Sigmoid colon (tissue), 7 donors: ENCODE measurements around the gene C1QTNF9B. TPM values are rescaled to one million over a fixed set of nuclear protein-coding genes. Genes with fewer than 3 reads are reported as not detected.
"Not testable (repeated sequence)": the region's sequence is repeated elsewhere in the genome, so short reads cannot be mapped to it uniquely, and the experiment has no call there.

ENCODE experiments used
- DNase-seq: peaks from one replicate; pipeline ENCODE4 v3.0.0-alpha.2; 2019
- H3K27ac ChIP-seq, 4 donors: fragments of 200-600 bp; sonication (generic); one replicate each; pipeline ENCODE4 v1.5.1; 2016 to 2019; ENCODE audit warnings: mild to moderate bottlenecking in 1 of 4
- H3K27me3 ChIP-seq, 3 donors: fragments of 200-600 bp; sonication (generic); one replicate each; pipeline ENCODE4 v1.5.1; 2019; ENCODE audit warnings: mild to moderate bottlenecking in 1 of 3
- H3K36me3 ChIP-seq, 4 donors: fragments of 200-600 bp; sonication (generic); one replicate each; pipeline ENCODE4 v1.5.1; 2016 to 2019
- H3K4me1 ChIP-seq, 4 donors: fragments of 200-600 bp; sonication (generic); one replicate each; pipeline ENCODE4 v1.5.1; 2017 to 2019
- H3K4me3 ChIP-seq, 4 donors: fragments of 200-600 bp; sonication (generic); one replicate each; pipeline ENCODE4 v1.5.1; 2017 to 2019; ENCODE audit warnings: mild to moderate bottlenecking in 2 of 4, moderate library complexity in 1 of 4
- H3K9me3 ChIP-seq, 4 donors: fragments of 200-600 bp in 3 of 4; sonication (generic) in 3 of 4; one replicate each; pipeline versions ENCODE4 v1.5.1 to v1.6.1; 2013 to 2019
- EP300 ChIP-seq, 4 donors: sonication (generic); formaldehyde crosslinking; IDR thresholded peaks; one replicate each; pipeline ENCODE4 v1.6.1; 2017; ENCODE audit warnings: antibody characterized with exemption in 4 of 4
- POLR2A ChIP-seq, 2 donors: fragments of 450-650 bp; IDR thresholded peaks; one replicate each; pipeline ENCODE4 v1.6.1; 2016; ENCODE audit warnings: antibody characterized with exemption in 2 of 2, mild to moderate bottlenecking in 2 of 2, moderate library complexity in 2 of 2
- POLR2AphosphoS5 ChIP-seq, 4 donors: sonication (generic); formaldehyde crosslinking; IDR thresholded peaks; one replicate each; pipeline ENCODE4 v1.6.1; 2017; ENCODE audit warnings: antibody characterized with exemption in 4 of 4
- WGBS, 2 donors: extraction: QIAGEN DNeasy Blood & Tissue Kit; methylation state at CpG; one replicate each; pipeline ENCODE4 v1.1.7; 2013; 5-methylcytosine and 5-hydroxymethylcytosine counted together
- intact Hi-C: fragments of 100-400 bp; cut with DNase I; formaldehyde crosslinking; loops from one replicate; pipeline ENCODE4 v1.15.1; 2023
- polyA plus RNA-seq, 3 donors: library from polyadenylated mRNA; stranded (reverse); fragments of 200-250 nt; gene quantifications; one replicate each; pipeline ENCODE4 v1.2.3, GENCODE V29; 2013
- total RNA-seq, 4 donors: library from RNA; depleted of rRNA; stranded (reverse); fragments of >200 nt; gene quantifications; one replicate each; pipeline ENCODE4 v1.1.0, GENCODE V29; 2016
- TF ChIP-seq, protein P1 (sequence below), 4 experiments: fragments of 450-650 bp in 3 of 4; fragments of 200-600 bp in 1 of 4; IDR thresholded peaks; one replicate each; pipeline ENCODE4 v1.5.1; 2016 to 2019; ENCODE audit warnings: antibody characterized with exemption in 4 of 4, mild to moderate bottlenecking in 3 of 4, moderate library complexity in 2 of 4
- donor health status: healthy with polysubstance abuse.
- donor health status: Bipolar disorder and iron deficiency.
- donor health status: healthy.

C1QTNF9B gene
- total and polyA plus RNA-seq, 7 donors: 0.13 TPM; not detected in 6

DNA sequence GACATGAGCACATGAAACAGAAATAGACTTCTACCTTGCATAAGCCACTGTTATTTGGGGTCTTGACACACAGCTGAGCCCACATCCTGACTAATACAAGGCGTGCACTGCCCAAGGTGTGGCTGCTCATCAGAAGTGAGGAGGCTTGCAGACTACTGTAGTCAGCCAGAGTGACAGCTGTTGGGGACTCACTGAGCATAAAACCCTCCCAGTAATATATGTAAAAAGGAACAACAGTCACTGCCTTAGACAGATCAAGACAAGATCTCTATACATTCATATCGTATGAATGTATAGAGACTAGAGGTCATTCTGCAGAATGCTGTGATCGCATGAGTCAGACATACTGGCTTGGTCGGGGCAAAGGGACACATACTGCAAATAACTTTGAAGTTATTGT, 4.1 kb upstream of the C1QTNF9B start:
- TF ChIP-seq, protein P1, sequence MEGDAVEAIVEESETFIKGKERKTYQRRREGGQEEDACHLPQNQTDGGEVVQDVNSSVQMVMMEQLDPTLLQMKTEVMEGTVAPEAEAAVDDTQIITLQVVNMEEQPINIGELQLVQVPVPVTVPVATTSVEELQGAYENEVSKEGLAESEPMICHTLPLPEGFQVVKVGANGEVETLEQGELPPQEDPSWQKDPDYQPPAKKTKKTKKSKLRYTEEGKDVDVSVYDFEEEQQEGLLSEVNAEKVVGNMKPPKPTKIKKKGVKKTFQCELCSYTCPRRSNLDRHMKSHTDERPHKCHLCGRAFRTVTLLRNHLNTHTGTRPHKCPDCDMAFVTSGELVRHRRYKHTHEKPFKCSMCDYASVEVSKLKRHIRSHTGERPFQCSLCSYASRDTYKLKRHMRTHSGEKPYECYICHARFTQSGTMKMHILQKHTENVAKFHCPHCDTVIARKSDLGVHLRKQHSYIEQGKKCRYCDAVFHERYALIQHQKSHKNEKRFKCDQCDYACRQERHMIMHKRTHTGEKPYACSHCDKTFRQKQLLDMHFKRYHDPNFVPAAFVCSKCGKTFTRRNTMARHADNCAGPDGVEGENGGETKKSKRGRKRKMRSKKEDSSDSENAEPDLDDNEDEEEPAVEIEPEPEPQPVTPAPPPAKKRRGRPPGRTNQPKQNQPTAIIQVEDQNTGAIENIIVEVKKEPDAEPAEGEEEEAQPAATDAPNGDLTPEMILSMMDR (IDR thresholded peaks at IDR 0.05): no peak
- TF ChIP-seq EP300 (IDR thresholded peaks at IDR 0.05) (no peak), POLR2A (IDR thresholded peaks at IDR 0.05) (no peak), POLR2AphosphoS5 (IDR thresholded peaks at IDR 0.05) (no peak)
- Histone ChIP-seq H3K27ac (no peak overlapping the region), H3K9me3 (no peaks in the 10 kb centered on the region), H3K27me3 (peaks cover 16 to 32% (median 19%) of the 10 kb centered on the region in 3 donors), H3K4me1 (peaks cover 0 to 24% (median 13%) of the 10 kb centered on the region in 4 donors), H3K4me3 (no peak overlapping the region), H3K36me3 (no peaks in the 10 kb centered on the region)
- intact Hi-C loops: no loop called here
- DNase-seq: no peak
- 78 to 88% methylated on average over 4 of the region's 4 CpGs for WGBS, 2 donors

DNA sequence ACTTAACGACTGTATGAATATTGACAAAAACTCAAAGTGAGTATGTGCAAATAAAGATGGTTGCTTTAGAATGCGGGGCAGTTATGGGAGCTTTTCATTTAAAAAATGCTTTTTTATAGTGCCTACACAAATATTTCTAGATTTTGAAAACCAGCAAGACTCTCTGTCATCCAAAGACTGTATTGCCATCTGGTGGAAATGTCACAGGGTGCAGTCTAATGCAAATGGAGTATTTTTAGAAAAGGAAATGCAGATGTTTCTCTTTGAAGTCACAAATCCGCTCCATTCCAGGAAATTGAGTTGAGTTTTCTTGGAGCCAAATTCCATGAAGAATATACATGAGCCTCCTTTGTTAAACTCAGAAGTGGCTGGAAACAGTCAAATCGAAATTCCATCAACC, 2.3 kb upstream of the C1QTNF9B start:
- WGBS, 2 donors: 18 to 28% methylated on average over 4 of the region's 4 CpGs
- peaks cover 16 to 32% (median 19%) of the 10 kb centered on the region in 3 donors for H3K27me3 ChIP-seq
- intact Hi-C loops: no loop called here
- H3K27ac ChIP-seq: no peak overlapping the region
- peaks cover 0 to 24% (median 13%) of the 10 kb centered on the region in 4 donors for H3K4me1 ChIP-seq
- H3K36me3 ChIP-seq: no peaks in the 10 kb centered on the region
- TF ChIP-seq POLR2A (IDR thresholded peaks at IDR 0.05): no peak
- TF ChIP-seq EP300 (IDR thresholded peaks at IDR 0.05): no peak
- TF ChIP-seq, protein P1 (IDR thresholded peaks at IDR 0.05): peak in 1 of 4 experiments; percentile 64
- no peak for TF ChIP-seq POLR2AphosphoS5 (IDR thresholded peaks at IDR 0.05)
- H3K4me3 ChIP-seq: no peak overlapping the region
- DNase-seq: no peak
- H3K9me3 ChIP-seq: no peaks in the 10 kb centered on the region

DNA sequence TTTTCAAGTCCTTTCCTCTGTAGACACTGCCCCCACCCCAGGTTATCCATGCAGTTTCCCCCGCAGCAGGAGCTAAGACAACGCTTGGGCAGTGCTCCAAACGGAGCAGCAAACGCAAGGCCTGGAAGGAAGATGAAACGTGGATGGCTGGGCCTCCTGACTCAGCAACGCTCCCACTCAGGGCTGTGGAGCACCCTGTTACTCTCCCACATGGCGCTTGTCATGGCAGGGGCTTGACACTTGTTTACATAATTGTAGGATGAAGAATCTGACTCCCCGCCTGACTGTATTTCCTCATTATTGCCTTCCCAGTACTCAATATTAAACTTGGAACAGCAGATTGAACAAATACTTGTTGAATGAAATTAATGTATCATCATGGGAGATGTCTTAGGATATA, 799 bp upstream of the C1QTNF9B start:
- Histone ChIP-seq H3K9me3 (no peaks in the 10 kb centered on the region), H3K27me3 (peaks cover 6 to 18% (median 9%) of the 10 kb centered on the region in 3 donors), H3K36me3 (no peaks in the 10 kb centered on the region), H3K4me1 (peaks cover 0 to 18% (median 6%) of the 10 kb centered on the region in 4 donors), H3K27ac (peak overlapping the region in 2 of 4 donors; percentile 25 to 34), H3K4me3 (no peak overlapping the region)
- WGBS, 2 donors: 77 to 81% methylated on average over 8 of the region's 8 CpGs
- TF ChIP-seq POLR2A (IDR thresholded peaks at IDR 0.05): no peak
- TF ChIP-seq POLR2AphosphoS5 (IDR thresholded peaks at IDR 0.05): peak in 3 of 4 donors; percentile 24 to 66 (median 57)
- TF ChIP-seq, protein P1 (IDR thresholded peaks at IDR 0.05): no peak
- intact Hi-C loops: no loop called here
- DNase-seq: peak; percentile 85

DNA sequence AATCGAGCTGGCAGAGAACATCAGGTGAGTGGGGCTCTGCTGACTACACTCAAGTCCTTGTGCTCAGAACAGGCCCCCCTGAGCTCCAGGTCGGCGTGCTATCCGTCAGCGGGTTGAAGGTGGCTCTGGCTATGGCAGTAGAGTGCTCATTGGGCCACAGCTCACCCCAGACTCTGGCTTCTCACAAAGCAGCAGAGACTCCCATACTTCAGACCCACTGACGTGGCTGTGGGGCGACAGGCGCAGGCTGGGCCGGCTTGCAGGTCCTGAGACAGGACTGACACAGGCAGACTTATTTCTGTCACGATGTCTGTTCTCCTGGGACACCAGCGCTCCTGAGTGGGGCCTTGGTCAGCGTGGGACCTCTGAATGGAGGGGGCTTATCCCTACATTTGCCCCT, 2.6 kb downstream of the C1QTNF9B start:
- DNase-seq, H3K4me3 ChIP-seq, H3K27me3 ChIP-seq, H3K9me3 ChIP-seq, H3K36me3 ChIP-seq, H3K27ac ChIP-seq: not testable (repeated sequence)
- 85 to 89% methylated on average over 12 of the region's 12 CpGs for WGBS, 2 donors
- intact Hi-C loops: loop anchor here (5.0 kb wide), 1 partner anchor 428 kb away; no protein-coding TSS in a partner anchor
- peaks cover 0 to 17% (median 6%) of the 10 kb centered on the region in 4 donors for H3K4me1 ChIP-seq

DNA sequence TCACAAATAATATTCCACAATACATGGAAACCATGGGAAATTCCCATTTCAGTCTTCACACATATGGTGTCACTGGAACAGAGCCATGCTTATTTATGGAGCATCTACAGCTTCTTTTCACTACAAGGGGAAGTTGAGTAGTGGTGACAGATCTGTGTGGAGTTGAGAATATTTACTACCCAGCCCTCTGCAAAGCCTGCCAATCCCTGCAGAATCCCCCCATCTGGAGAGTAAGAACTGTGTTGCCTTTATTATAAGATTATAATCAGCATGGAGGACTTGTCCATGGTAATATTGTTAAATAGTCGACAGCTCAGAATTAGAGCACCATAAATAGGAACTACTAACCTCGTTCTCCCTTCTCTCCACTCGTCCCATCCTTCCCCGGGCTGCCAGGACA, 3.5 kb downstream of the C1QTNF9B start:
- H3K36me3 ChIP-seq, H3K27ac ChIP-seq, H3K27me3 ChIP-seq, DNase-seq, H3K4me3 ChIP-seq, H3K9me3 ChIP-seq: not testable (repeated sequence)
- 80 to 90% methylated on average over 2 to 4 of the region's 4 CpGs for WGBS, 2 donors
- intact Hi-C loops: loop anchor here (5.0 kb wide), 1 partner anchor 429 kb away; no protein-coding TSS in a partner anchor
- H3K4me1 ChIP-seq: peaks cover 0 to 20% (median 7%) of the 10 kb centered on the region in 4 donors
